Measurements from ENCODE around the gene PRRT3. TPM values are rescaled to one million over a fixed set of nuclear protein-coding genes. Genes with fewer than 3 reads are reported as not detected.

The PRRT3 gene
- total RNA-seq, 2 experiments from 2014 or later: 8.1 to 9.7 TPM

DNA sequence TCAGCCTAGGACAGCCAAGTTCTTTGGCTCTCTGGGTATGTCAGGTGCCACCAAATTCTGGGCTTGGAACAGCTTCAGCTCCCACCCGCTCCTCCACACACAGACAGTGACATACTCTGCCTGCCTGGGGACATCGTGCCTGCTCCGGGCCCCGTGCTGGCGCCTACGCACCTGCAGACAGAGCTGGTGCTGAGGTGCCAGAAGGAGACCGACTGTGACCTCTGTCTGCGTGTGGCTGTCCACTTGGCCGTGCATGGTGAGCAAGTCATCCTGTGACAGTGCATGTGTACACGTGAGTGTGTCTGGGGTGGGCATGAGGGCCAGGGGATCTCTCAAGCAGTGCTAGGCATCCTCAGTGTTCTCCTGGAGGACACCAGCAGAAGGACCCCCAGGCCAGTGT is 34.4 kb downstream of the PRRT3 start:
- DNase-seq: no peak
- Mint-ChIP-seq H3K27me3 (peaks cover 5% of the 10 kb centered on the region), H3K27ac (no peak overlapping the region), H3K9me3 (ENCODE audit: low read depth) (no peaks in the 10 kb centered on the region), H3K36me3 (ENCODE audit: low read depth) (no peaks in the 10 kb centered on the region), H3K4me1 (peaks cover 13% of the 10 kb centered on the region), H3K4me3 (no peak overlapping the region)
- CTCF ChIA-PET: interaction anchor here (2.1 kb wide), 1 partner anchor 14 kb away, joined by 11 read pairs; no protein-coding TSS in a partner anchor
- POLR2A ChIA-PET: no interaction called here
- ATAC-seq: no peak
- intact Hi-C loops (cut with DNase I, micrococcal nuclease): no loop called here

DNA sequence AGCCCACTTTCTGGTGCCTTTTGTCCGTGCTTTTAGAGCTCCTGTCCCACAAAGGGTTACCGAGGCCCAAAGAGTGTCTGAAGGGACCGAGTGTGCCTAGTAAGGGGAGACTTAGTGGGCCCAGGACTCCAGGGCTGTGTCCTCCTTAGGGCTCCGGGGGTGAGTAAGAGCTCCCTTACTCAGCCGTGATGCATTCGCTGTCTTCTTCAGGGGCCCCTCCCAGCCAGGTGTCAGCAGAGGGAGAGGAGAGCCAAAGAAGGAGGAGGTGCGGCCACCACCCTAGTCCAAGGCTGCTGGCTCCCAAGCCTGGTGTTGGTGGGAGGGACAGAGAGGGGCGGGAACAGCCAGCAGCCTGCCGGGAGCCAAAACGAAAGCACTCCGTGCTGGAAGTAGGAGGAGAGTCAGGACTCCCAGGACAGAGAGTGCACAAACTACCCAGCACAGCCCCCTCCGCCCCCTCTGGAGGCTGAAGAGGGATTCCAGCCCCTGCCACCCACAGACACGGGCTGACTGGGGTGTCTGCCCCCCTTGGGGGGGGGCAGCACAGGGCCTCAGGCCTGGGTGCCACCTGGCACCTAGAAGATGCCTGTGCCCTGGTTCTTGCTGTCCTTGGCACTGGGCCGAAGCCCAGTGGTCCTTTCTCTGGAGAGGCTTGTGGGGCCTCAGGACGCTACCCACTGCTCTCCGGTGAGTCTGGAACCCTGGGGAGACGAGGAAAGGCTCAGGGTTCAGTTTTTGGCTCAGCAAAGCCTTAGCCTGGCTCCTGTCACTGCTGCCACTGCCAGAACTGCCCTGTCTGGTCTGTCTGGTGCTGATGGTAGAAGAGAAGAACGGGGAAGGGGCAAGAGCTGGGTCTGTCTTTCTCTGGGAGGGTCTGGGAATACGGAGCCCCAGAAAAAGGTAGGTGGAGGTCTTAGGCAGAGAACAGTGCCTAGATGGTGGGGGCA is 35.2 kb downstream of the PRRT3 start, which contains the start of gene IL17RC:
TSS of gene IL17RC (plus strand) at position 365 of the 947 bp plus-strand sequence. CDS start at position 583, 218 bp downstream.
- H3K27ac Mint-ChIP-seq: peak within 1 kb of the TSS; percentile 37
- H3K4me3 Mint-ChIP-seq: peak within 1 kb of the TSS; percentile 66
- POLR2A ChIA-PET: interaction anchor here (0.6 to 1.9 kb wide), 3 partner anchors 16 to 74 kb away, joined by 3 to 7 read pairs (median 4); no protein-coding TSS in a partner anchor
- H3K4me1 Mint-ChIP-seq: peaks cover 19% of the 10 kb centered on the region
- CTCF ChIA-PET: interaction anchor here (1.0 to 2.1 kb wide), 4 partner anchors 9 to 76 kb away, joined by 3 to 11 read pairs (median 6); no protein-coding TSS in a partner anchor
- ATAC-seq (peak; percentile 87), DNase-seq (peak; percentile 71)
- no peaks in the 10 kb centered on the region for H3K9me3 Mint-ChIP-seq (ENCODE audit: low read depth)
- no peaks in the 10 kb centered on the region for H3K36me3 Mint-ChIP-seq (ENCODE audit: low read depth)
- intact Hi-C loops (cut with DNase I, micrococcal nuclease): no loop called here
- peaks cover 5% of the 10 kb centered on the region for H3K27me3 Mint-ChIP-seq

- Mint-ChIP-seq H3K27me3 (peaks cover 5% of the 10 kb centered on the region), H3K36me3 (ENCODE audit: low read depth) (no peaks in the 10 kb centered on the region), H3K27ac (no peak overlapping the region), H3K4me1 (peaks cover 19% of the 10 kb centered on the region), H3K4me3 (peak overlapping the region; percentile 66), H3K9me3 (ENCODE audit: low read depth) (no peaks in the 10 kb centered on the region)
- ATAC-seq (no peak), DNase-seq (no peak)
- ChIA-PET POLR2A (interaction anchor here (0.6 to 1.9 kb wide), 3 partner anchors 16 to 73 kb away, joined by 3 to 7 read pairs (median 4); no protein-coding TSS in a partner anchor), CTCF (interaction anchor here (1.0 to 2.1 kb wide), 4 partner anchors 9 to 75 kb away, joined by 3 to 11 read pairs (median 6); no protein-coding TSS in a partner anchor)
- intact Hi-C loops (cut with DNase I, micrococcal nuclease): no loop called here
Measured at GRCh38 chr3:9916346-9916733, 35.9 kb downstream of the PRRT3 start.

DNA sequence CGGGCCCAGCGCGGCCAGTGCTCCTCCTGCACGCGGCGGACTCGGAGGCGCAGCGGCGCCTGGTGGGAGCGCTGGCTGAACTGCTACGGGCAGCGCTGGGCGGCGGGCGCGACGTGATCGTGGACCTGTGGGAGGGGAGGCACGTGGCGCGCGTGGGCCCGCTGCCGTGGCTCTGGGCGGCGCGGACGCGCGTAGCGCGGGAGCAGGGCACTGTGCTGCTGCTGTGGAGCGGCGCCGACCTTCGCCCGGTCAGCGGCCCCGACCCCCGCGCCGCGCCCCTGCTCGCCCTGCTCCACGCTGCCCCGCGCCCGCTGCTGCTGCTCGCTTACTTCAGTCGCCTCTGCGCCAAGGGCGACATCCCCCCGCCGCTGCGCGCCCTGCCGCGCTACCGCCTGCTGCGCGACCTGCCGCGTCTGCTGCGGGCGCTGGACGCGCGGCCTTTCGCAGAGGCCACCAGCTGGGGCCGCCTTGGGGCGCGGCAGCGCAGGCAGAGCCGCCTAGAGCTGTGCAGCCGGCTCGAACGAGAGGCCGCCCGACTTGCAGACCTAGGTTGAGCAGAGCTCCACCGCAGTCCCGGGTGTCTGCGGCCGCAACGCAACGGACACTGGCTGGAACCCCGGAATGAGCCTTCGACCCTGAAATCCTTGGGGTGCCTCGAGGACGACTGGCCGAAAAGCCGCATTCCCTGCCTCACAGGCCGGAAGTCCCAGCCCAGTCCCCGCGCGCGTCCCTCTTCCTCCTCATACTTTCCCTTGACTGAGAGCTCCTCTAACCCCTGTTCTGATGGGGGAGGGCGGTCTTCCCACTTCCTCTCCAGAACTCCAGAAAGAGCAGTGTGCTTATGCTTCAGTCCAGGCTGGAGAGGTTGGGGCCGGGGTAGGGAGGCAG is 36.7 kb downstream of the PRRT3 start:
- peak; percentile 62 for DNase-seq
- POLR2A ChIA-PET: interaction anchor here (1.9 kb wide), 1 partner anchor 17 kb away, joined by 7 read pairs; no protein-coding TSS in a partner anchor
- intact Hi-C loops (cut with DNase I, micrococcal nuclease): loop anchor here (1.0 to 2.0 kb wide), 2 partner anchors 17 kb away; partner anchors contain the start of gene CRELD1 (in 1 of the 2)

GRCh38 chr3:9914559-9915253 is 37.5 kb downstream of the PRRT3 start:
- ChIA-PET POLR2A (no interaction called here), CTCF (interaction anchor here (5.4 kb wide), 1 partner anchor 17 kb away, joined by 32 read pairs; the partner anchor contains the start of gene CRELD1)
- peaks cover 5% of the 10 kb centered on the region for H3K27me3 Mint-ChIP-seq
- peaks cover 21% of the 10 kb centered on the region for H3K4me1 Mint-ChIP-seq
- DNase-seq: no peak
- ATAC-seq: peak; percentile 2
- intact Hi-C loops (cut with DNase I, micrococcal nuclease): loop anchor here (1.0 to 2.0 kb wide), 2 partner anchors 18 kb away; partner anchors contain the start of gene CRELD1 (in 1 of the 2)
- H3K27ac Mint-ChIP-seq: no peak overlapping the region
- H3K4me3 Mint-ChIP-seq: peak overlapping the region; percentile 10
- no peaks in the 10 kb centered on the region for H3K36me3 Mint-ChIP-seq (ENCODE audit: low read depth)
- no peaks in the 10 kb centered on the region for H3K9me3 Mint-ChIP-seq (ENCODE audit: low read depth)

More for the DNA sequence above, 36.7 kb downstream of the PRRT3 start:
- Mint-ChIP-seq H3K27me3 (peaks cover 5% of the 10 kb centered on the region), H3K4me1 (peaks cover 19% of the 10 kb centered on the region), H3K27ac (peak overlapping the region; percentile 37), H3K4me3 (peak overlapping the region; percentile 66), H3K9me3 (ENCODE audit: low read depth) (no peaks in the 10 kb centered on the region), H3K36me3 (ENCODE audit: low read depth) (no peaks in the 10 kb centered on the region)
- ATAC-seq: peak; percentile 45
- CTCF ChIA-PET: interaction anchor here (0.6 to 5.4 kb wide), 5 partner anchors 10 to 50 kb away, joined by 3 to 32 read pairs (median 4); partner anchors contain the start of gene CRELD1

DNA sequence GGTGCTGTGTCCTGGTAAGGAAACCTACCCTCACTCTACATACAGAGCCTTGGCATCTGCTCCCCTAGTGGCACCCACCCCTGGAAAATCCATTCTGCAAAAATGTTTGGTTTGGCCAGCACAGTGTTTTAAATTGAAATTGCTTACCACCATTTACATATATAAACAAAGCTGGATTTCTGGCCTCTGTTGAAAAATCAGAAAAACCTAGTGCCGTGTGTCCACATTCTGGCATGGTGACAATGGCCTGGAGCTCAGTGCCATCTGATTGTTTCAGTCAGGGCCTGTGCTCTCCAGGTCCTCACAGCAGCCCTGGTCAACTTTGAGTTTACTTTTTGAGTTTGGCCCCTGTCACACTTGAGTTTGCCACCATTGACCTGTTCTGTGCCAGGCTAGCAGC is 38.2 kb downstream of the PRRT3 start:
- POLR2A ChIA-PET: interaction anchor here (1.5 kb wide), 1 partner anchor 18 kb away, joined by 3 read pairs; no protein-coding TSS in a partner anchor
- CTCF ChIA-PET: interaction anchor here (0.6 to 5.4 kb wide), 6 partner anchors 11 to 121 kb away, joined by 3 to 32 read pairs (median 4); partner anchors contain the start of genes ARPC4 and CRELD1
- Mint-ChIP-seq H3K27me3 (peaks cover 5% of the 10 kb centered on the region), H3K36me3 (ENCODE audit: low read depth) (no peaks in the 10 kb centered on the region), H3K4me1 (peaks cover 28% of the 10 kb centered on the region), H3K9me3 (ENCODE audit: low read depth) (no peaks in the 10 kb centered on the region), H3K27ac (no peak overlapping the region), H3K4me3 (no peak overlapping the region)
- intact Hi-C loops (cut with DNase I, micrococcal nuclease): loop anchor here in 1 of 2 experiments (2.0 kb wide), 1 partner anchor 19 kb away; the partner anchor contains the start of gene CRELD1
- DNase-seq: no peak
- no peak for ATAC-seq

- Mint-ChIP-seq H3K9me3 (ENCODE audit: low read depth) (no peaks in the 10 kb centered on the region), H3K27ac (no peak overlapping the region), H3K4me3 (no peak overlapping the region), H3K27me3 (peaks cover 5% of the 10 kb centered on the region), H3K4me1 (peaks cover 30% of the 10 kb centered on the region), H3K36me3 (ENCODE audit: low read depth) (no peaks in the 10 kb centered on the region)
- DNase-seq (no peak), ATAC-seq (no peak)
- CTCF ChIA-PET: interaction anchor here (0.6 to 5.4 kb wide), 8 partner anchors 10 to 120 kb away, joined by 3 to 32 read pairs (median 3); partner anchors contain the start of genes ARPC4 and CRELD1
- POLR2A ChIA-PET: interaction anchor here (0.7 to 1.5 kb wide), 2 partner anchors 18 to 33 kb away, joined by 3 read pairs; no protein-coding TSS in a partner anchor
- intact Hi-C loops (cut with DNase I, micrococcal nuclease): no loop called here
Measured at GRCh38 chr3:9913601-9914000, 38.6 kb downstream of the PRRT3 start.

DNA sequence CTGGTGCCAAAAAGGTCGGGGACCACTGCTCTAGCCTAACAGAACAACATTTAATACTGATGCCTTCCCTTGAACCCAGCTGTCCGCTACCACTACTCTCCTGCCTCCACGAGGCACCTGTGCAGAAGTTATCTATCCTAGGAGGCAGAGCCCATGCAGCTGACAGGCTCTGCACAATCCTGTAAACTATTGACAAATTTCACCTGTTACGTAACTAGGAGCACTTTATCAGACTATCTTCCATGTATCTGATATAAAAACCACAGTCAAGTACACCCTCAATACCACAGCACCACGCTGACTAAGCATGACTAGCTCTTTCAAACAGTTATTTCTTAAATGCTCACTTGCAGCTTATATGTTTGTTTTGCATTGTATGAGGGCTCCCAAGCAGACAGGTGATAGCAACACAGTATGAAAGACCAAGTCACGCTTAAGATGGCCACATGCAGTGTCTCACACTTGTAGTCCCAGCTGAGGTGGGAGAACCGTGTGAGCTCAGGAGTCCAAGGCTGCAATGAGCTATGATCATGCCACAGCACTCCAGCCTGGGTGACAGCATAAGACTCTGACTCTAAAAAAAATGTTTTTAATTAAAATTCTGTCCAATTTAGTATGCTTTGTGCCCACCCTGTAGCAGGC is 39.8 kb downstream of the PRRT3 start:
- ChIA-PET POLR2A (interaction anchor here (1.0 to 1.5 kb wide), 3 partner anchors 19 to 37 kb away, joined by 3 to 4 read pairs (median 4); partner anchors contain the start of gene JAGN1), CTCF (interaction anchor here (1.0 to 5.4 kb wide), 6 partner anchors 11 to 119 kb away, joined by 3 to 32 read pairs (median 5); partner anchors contain the start of genes ARPC4 and CRELD1)
- Mint-ChIP-seq H3K36me3 (ENCODE audit: low read depth) (no peaks in the 10 kb centered on the region), H3K27ac (peak overlapping the region; percentile 14), H3K9me3 (ENCODE audit: low read depth) (no peaks in the 10 kb centered on the region), H3K4me3 (no peak overlapping the region), H3K4me1 (peaks cover 30% of the 10 kb centered on the region), H3K27me3 (peaks cover 5% of the 10 kb centered on the region)
- DNase-seq (peak; percentile 42), ATAC-seq (peak; percentile 10)
- intact Hi-C loops (cut with DNase I, micrococcal nuclease): no loop called here

DNA sequence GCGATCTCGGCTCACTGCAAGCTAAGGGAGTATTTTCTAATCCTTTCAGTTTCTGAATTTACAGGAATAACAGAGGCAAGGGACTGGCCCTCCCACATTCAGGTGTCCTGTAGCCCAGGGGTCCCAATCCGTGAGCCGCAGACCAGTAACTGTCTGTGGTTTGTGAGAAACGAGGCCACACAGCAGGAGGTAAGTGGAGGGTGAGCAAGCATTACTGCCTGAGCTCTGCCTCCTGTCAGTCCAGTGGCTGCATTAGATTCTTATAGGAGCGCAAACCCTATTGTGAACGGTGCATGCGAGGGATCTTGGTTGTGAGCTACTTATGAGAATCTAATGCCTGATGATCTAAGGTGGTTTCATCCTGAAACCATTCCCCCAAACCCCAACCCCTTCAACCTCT is 40.3 kb downstream of the PRRT3 start:
- Mint-ChIP-seq H3K9me3 (ENCODE audit: low read depth) (no peaks in the 10 kb centered on the region), H3K27me3 (peaks cover 5% of the 10 kb centered on the region), H3K36me3 (ENCODE audit: low read depth) (no peaks in the 10 kb centered on the region), H3K4me3 (no peak overlapping the region), H3K27ac (no peak overlapping the region), H3K4me1 (peaks cover 29% of the 10 kb centered on the region)
- DNase-seq (no peak), ATAC-seq (no peak)
- POLR2A ChIA-PET: interaction anchor here (1.0 to 1.2 kb wide), 2 partner anchors 21 to 37 kb away, joined by 4 read pairs; partner anchors contain the start of gene JAGN1
- CTCF ChIA-PET: interaction anchor here (1.1 to 5.4 kb wide), 3 partner anchors 10 to 20 kb away, joined by 3 to 32 read pairs (median 5); partner anchors contain the start of gene CRELD1
- intact Hi-C loops (cut with DNase I, micrococcal nuclease): no loop called here

All from activated CD4-positive, alpha-beta T cell treated with anti-CD3 and anti-CD28 coated beads for 36 hours (primary cell).